HG03097 (cell line): ENCODE data around the gene PRG2.

ENCODE experiments used
- ATAC-seq: cut with Tn5 transposase; IDR thresholded peaks from one replicate; pipeline ENCODE4 v1.9.1; 2021; ENCODE audit not compliant: unreplicated experiment, low FRiP score

Gene PRG2

GRCh38 chr11:57399221-57399620 lies 8.8 kb upstream of the PRG2 start:
- no peak for ATAC-seq

GRCh38 chr11:57397394-57397990 lies 7.0 kb upstream of the PRG2 start:
- no peak for ATAC-seq

GRCh38 chr11:57396744-57397143 lies 6.3 kb upstream of the PRG2 start:
- ATAC-seq = no peak

GRCh38 chr11:57395905-57396623 lies 5.6 kb upstream of the PRG2 start:
- no peak for ATAC-seq

- no peak for ATAC-seq
These were observed 3.9 kb upstream of the PRG2 start for GRCh38 chr11:57394203-57394965.

GRCh38 chr11:57392763-57393105 lies 2.3 kb upstream of the PRG2 start:
- no peak for ATAC-seq

GRCh38 chr11:57392066-57392762 lies 1.8 kb upstream of the PRG2 start:
- no peak for ATAC-seq

GRCh38 chr11:57391539-57391938 lies 1.1 kb upstream of the PRG2 start:
- no peak for ATAC-seq

- ATAC-seq = no peak
These were observed 661 bp upstream of the PRG2 start for GRCh38 chr11:57391111-57391510.

GRCh38 chr11:57387289-57388030 lies 3.0 kb downstream of the PRG2 start:
- no peak for ATAC-seq

GRCh38 chr11:57386178-57386940 lies 4.1 kb downstream of the PRG2 start:
- no peak for ATAC-seq

- ATAC-seq = no peak
These were observed 9.5 kb downstream of the PRG2 start, which contains the start of gene PRG3 for GRCh38 chr11:57380975-57381374. TSS of gene PRG3 (minus strand) at chr11:57381150. CDS start at chr11:57380708, 442 bp downstream.

- no peak for ATAC-seq
These were observed 10.7 kb downstream of the PRG2 start for GRCh38 chr11:57379732-57380131.

- ATAC-seq = no peak
These were observed 12.3 kb downstream of the PRG2 start for GRCh38 chr11:57378186-57378585.

- no peak for ATAC-seq
These were observed 13.3 kb downstream of the PRG2 start for GRCh38 chr11:57377107-57377506.

GRCh38 chr11:57376095-57377090 lies 14.1 kb downstream of the PRG2 start:
- ATAC-seq = no peak

GRCh38 chr11:57375490-57375889 lies 15.0 kb downstream of the PRG2 start:
- ATAC-seq = no peak

GRCh38 chr11:57374966-57375365 lies 15.5 kb downstream of the PRG2 start:
- ATAC-seq = no peak

- ATAC-seq = no peak
These were observed 17.3 kb downstream of the PRG2 start for GRCh38 chr11:57373146-57373545.
